ENCODE data around the gene FBXW11.
"Not testable (repeated sequence)": the region's sequence is repeated elsewhere in the genome, so short reads cannot be mapped to it uniquely, and the experiment has no call there.

Gene FBXW11

GRCh38 chr5:172020110-172020786 lies 13.8 kb upstream of the FBXW11 start:
- ATAC-seq, DNase-seq: not testable (repeated sequence)

GRCh38 chr5:172015346-172015745 lies 8.9 kb upstream of the FBXW11 start:
- DNase-seq, result no peak
- peak; percentile 52 for ATAC-seq

- DNase-seq, result no peak
- no peak for ATAC-seq
Observed at GRCh38 chr5:172010278-172010677, 3.8 kb upstream of the FBXW11 start.

- no peak for ATAC-seq
- DNase-seq, result no peak
Observed at GRCh38 chr5:172009536-172010270, 3.3 kb upstream of the FBXW11 start.

- ATAC-seq (no peak), DNase-seq (no peak)
Observed at GRCh38 chr5:172008689-172009141, 2.3 kb upstream of the FBXW11 start.

GRCh38 chr5:172008111-172008455 lies 1.6 kb upstream of the FBXW11 start:
- no peak for DNase-seq
- ATAC-seq, result no peak

- ATAC-seq, result no peak
- peak; percentile 27 for DNase-seq
Observed at GRCh38 chr5:172007175-172008110, 1.0 kb upstream of the FBXW11 start.

- ATAC-seq (peak; percentile 7), DNase-seq (peak; percentile 46)
Observed at GRCh38 chr5:172005708-172006320, 624 bp downstream of the FBXW11 start.

GRCh38 chr5:172004824-172005237 lies 1.6 kb downstream of the FBXW11 start:
- ATAC-seq (peak; percentile 4), DNase-seq (peak; percentile 24)

- ATAC-seq (no peak), DNase-seq (no peak)
Observed at GRCh38 chr5:172003746-172004145, 2.7 kb downstream of the FBXW11 start.

- no peak for DNase-seq
- ATAC-seq, result no peak
Observed at GRCh38 chr5:172002840-172003512, 3.5 kb downstream of the FBXW11 start.

- DNase-seq (no peak), ATAC-seq (no peak)
Observed at GRCh38 chr5:172002310-172002709, 4.1 kb downstream of the FBXW11 start.

GRCh38 chr5:171999877-172000276 lies 6.6 kb downstream of the FBXW11 start:
- no peak for ATAC-seq
- no peak for DNase-seq

GRCh38 chr5:171999100-171999499 lies 7.3 kb downstream of the FBXW11 start:
- no peak for DNase-seq
- peak; percentile 20 for ATAC-seq

- ATAC-seq, result no peak
Observed at GRCh38 chr5:171997011-171997410, 9.4 kb downstream of the FBXW11 start.

GRCh38 chr5:171992813-171993212 lies 13.6 kb downstream of the FBXW11 start:
- ATAC-seq, result no peak
- no peak for DNase-seq

More at GRCh38 chr5:171997011-171997410, 9.4 kb downstream of the FBXW11 start:
- DNase-seq, result no peak

GRCh38 chr5:171992305-171992704 lies 14.1 kb downstream of the FBXW11 start:
- DNase-seq (no peak), ATAC-seq (no peak)

GRCh38 chr5:171990713-171991015 lies 15.8 kb downstream of the FBXW11 start:
- DNase-seq (no peak), ATAC-seq (no peak)

- ATAC-seq, result no peak
- DNase-seq, result no peak
Observed at GRCh38 chr5:171989946-171990712, 16.3 kb downstream of the FBXW11 start.

- ATAC-seq (peak; percentile 44), DNase-seq (no peak)
Observed at GRCh38 chr5:171989276-171989675, 17.2 kb downstream of the FBXW11 start.

GRCh38 chr5:171986772-171987171 lies 19.7 kb downstream of the FBXW11 start:
- ATAC-seq, result no peak

More at GRCh38 chr5:171986772-171987171, 19.7 kb downstream of the FBXW11 start:
- no peak for DNase-seq

Measured in stimulated activated naive CD8-positive, alpha-beta T cell treated with anti-CD3 and anti-CD28 coated beads, Interleukin-15, Interleukin-2, amounts not matched to agents 100 U/mL and 50 U/mL, for 24 hours (primary cell).